Activated CD4-positive, alpha-beta memory T cell treated with anti-CD3 and anti-CD28 coated beads, Interleukin-2, amount 10 ng/mL, durations not matched to agents 7 days and 5 days (primary cell): ENCODE measurements around the gene CD55. TPM values are rescaled to one million over a fixed set of nuclear protein-coding genes. Genes with fewer than 3 reads are reported as not detected.

Experiments used
- CTCF ChIA-PET: fragments of 350-600 bp; sonication (Branson Sonifier 250); formaldehyde crosslinking; loops from one replicate; lab custom pipeline; 2021; ENCODE audit warnings: antibody characterized with exemption, inconsistent platforms; lab: Charles Lee
- POLR2A ChIA-PET: fragments of 350-600 bp; sonication (Branson Sonifier 250); formaldehyde crosslinking; loops from one replicate; lab custom pipeline; 2021; ENCODE audit warnings: antibody characterized with exemption; lab: Charles Lee
- DNase-seq: peaks from one replicate; pipeline ENCODE4 v3.0.0-alpha.2; 2020
- H3K27ac Mint-ChIP-seq: one replicate; pipeline ENCODE4 v1.8.0; 2021; ENCODE audit warnings: mild to moderate bottlenecking, mixed read lengths
- H3K27me3 Mint-ChIP-seq: one replicate; pipeline ENCODE4 v1.8.0; 2021; ENCODE audit warnings: mixed read lengths
- H3K36me3 Mint-ChIP-seq: one replicate; pipeline ENCODE4 v1.8.0; 2021; ENCODE audit warnings: low read depth, mixed read lengths
- H3K4me1 Mint-ChIP-seq: one replicate; pipeline ENCODE4 v1.8.0; 2021; ENCODE audit warnings: mixed read lengths
- H3K4me3 Mint-ChIP-seq: one replicate; pipeline ENCODE4 v1.8.0; 2021; ENCODE audit warnings: mild to moderate bottlenecking, mixed read lengths
- H3K9me3 Mint-ChIP-seq: one replicate; pipeline ENCODE4 v1.8.0; 2021; ENCODE audit warnings: mixed read lengths
- total RNA-seq, 2 experiments: library from RNA; stranded (reverse); gene quantifications; one replicate each; pipeline ENCODE4 v1.2.3, GENCODE V29; 2021

CD55 gene, protein sequence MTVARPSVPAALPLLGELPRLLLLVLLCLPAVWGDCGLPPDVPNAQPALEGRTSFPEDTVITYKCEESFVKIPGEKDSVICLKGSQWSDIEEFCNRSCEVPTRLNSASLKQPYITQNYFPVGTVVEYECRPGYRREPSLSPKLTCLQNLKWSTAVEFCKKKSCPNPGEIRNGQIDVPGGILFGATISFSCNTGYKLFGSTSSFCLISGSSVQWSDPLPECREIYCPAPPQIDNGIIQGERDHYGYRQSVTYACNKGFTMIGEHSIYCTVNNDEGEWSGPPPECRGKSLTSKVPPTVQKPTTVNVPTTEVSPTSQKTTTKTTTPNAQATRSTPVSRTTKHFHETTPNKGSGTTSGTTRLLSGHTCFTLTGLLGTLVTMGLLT
- 10 to 100 TPM; 82.1 to 86.2 TPM for total RNA-seq

DNA sequence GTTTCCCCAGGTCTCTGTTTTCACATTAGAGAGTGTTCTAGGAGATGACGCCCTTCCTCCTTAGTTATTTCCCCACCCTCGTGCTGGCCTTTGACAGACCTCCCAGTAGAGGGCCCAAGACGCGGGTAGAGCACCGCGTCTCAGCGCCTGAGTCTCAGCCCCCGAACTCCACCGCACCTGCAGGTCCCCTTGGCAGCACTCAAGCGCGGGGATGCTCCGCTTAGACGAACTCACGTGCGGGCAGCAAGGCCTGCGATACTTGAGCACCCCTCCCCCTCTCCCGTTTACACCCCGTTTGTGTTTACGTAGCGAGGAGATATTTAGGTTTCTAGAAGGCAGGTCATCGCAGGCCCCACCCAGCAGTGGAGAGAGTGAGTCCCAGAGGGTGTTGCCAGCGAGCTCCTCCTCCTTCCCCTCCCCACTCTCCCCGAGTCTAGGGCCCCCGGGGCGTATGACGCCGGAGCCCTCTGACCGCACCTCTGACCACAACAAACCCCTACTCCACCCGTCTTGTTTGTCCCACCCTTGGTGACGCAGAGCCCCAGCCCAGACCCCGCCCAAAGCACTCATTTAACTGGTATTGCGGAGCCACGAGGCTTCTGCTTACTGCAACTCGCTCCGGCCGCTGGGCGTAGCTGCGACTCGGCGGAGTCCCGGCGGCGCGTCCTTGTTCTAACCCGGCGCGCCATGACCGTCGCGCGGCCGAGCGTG, at the start of gene CD55:
CD55 (plus strand) TSS at position 600 of the 711 bp plus-strand sequence; CDS start at position 688, 88 bp downstream.
- ChIA-PET POLR2A (interaction anchor here (0.6 to 5.4 kb wide), 25 partner anchors 9 to 504 kb away, joined by 3 to 182 read pairs (median 4); partner anchors contain the start of gene FCMR), CTCF (interaction anchor here (0.8 to 2.7 kb wide), 10 partner anchors 9 to 271 kb away, joined by 3 to 40 read pairs (median 6); partner anchors contain the start of genes PFKFB2 and YOD1)
- peak; percentile 100 for DNase-seq
- Mint-ChIP-seq H3K27ac (peak within 1 kb of the TSS; percentile 96), H3K9me3 (no peaks in the 10 kb centered on the region), H3K4me3 (peak within 1 kb of the TSS; percentile 84), H3K36me3 (peaks cover 33% of the 10 kb centered on the region), H3K4me1 (peaks cover 33% of the 10 kb centered on the region), H3K27me3 (peaks cover 4% of the 10 kb centered on the region)

DNA sequence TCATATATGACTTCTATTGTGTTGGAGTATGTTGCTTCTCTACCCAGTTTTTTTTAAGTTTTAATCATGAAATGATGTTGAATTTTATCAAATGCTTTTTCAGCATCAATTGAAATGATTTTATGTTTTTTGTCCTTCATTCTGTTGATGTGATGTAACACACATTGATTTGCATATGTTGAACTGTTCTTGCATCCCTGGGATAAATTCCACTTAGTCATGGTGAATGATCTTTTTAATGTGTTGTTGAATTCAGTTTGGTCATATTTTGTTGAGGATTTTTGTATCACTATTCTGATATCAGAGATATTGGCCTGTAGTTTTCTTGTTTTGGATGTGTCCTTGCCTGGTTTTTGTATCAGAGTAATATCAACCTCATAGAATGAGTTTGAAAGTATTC, 46.6 kb upstream of the CD55 start:
- no peak for DNase-seq
- ChIA-PET CTCF (no interaction called here), POLR2A (no interaction called here)
- Mint-ChIP-seq H3K27me3 (peaks cover 27% of the 10 kb centered on the region), H3K27ac (no peak overlapping the region), H3K36me3 (peaks cover 4% of the 10 kb centered on the region), H3K4me3 (no peak overlapping the region), H3K4me1 (peaks cover 10% of the 10 kb centered on the region), H3K9me3 (peaks cover 3% of the 10 kb centered on the region)

DNA sequence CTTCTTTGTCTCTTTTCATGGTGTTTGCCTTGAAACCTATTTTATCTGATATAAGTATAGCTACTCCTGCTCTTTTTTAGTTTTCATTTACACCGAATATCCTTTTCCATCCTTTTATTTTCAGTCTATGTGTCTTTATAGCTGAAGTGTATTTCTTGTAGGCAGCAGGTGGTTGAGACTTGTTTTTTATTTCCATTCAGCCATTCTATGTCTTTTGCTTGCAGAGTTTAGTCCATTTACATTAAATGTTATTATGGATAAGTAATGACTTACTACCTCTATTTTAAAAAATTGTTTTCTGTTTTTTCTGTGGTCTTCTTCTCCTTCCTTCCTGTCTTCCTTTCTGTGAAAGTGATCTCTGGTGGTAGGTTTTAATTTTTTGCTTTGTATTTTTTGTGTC, 45.0 kb upstream of the CD55 start:
- no peak overlapping the region for H3K4me3 Mint-ChIP-seq
- H3K9me3 Mint-ChIP-seq: peaks cover 3% of the 10 kb centered on the region
- no peak for DNase-seq
- peaks cover 27% of the 10 kb centered on the region for H3K27me3 Mint-ChIP-seq
- H3K27ac Mint-ChIP-seq: no peak overlapping the region
- CTCF ChIA-PET: no interaction called here
- H3K4me1 Mint-ChIP-seq: peaks cover 12% of the 10 kb centered on the region
- H3K36me3 Mint-ChIP-seq: peaks cover 4% of the 10 kb centered on the region
- POLR2A ChIA-PET: no interaction called here

DNA sequence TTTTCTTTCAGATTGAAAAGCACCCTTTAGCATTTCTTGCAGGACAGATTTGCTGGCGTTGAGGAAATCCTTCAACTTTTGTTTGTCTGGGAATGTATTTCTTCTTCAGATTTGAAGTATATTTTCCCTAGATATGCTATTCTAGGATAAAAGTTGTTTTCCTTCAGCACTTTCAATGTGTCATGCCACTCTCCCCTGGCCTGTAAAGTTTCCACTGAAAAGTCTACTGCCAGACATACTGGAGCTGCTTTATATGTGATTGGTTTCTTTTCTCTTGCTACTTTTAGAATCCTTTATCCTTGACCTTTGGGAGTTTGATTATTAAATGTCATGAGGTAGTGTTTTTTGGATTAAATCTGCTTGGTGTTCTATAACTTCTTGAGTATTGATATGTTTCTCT, 44.2 kb upstream of the CD55 start:
- POLR2A ChIA-PET: no interaction called here
- Mint-ChIP-seq H3K27me3 (peaks cover 23% of the 10 kb centered on the region), H3K9me3 (no peaks in the 10 kb centered on the region), H3K4me1 (peaks cover 19% of the 10 kb centered on the region), H3K4me3 (no peak overlapping the region), H3K36me3 (peaks cover 4% of the 10 kb centered on the region), H3K27ac (no peak overlapping the region)
- DNase-seq: no peak
- CTCF ChIA-PET: no interaction called here

DNA sequence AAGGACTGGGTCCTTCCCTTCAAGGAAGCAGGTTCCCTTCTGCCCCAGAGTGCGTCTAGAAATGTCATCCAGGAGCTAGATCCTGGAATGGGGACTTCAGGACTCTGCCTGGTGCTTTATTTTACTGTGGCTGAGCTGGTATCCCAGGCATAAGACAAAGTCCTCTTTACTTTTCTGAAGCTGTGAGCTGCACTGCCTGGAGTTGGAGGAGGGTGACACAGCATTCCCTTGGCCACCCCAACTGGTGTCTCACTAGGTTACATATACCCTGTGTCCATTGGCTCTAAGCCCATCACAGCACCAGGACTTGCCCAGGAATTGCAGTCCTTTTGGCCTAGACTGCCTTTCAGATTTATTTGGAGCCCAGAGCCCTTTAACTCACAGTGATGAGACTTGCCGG, 41.8 kb upstream of the CD55 start:
- no peak for DNase-seq
- Mint-ChIP-seq H3K27ac (no peak overlapping the region), H3K36me3 (peaks cover 4% of the 10 kb centered on the region), H3K4me3 (no peak overlapping the region), H3K4me1 (peaks cover 35% of the 10 kb centered on the region), H3K9me3 (no peaks in the 10 kb centered on the region), H3K27me3 (peaks cover 17% of the 10 kb centered on the region)
- ChIA-PET CTCF (no interaction called here), POLR2A (no interaction called here)

DNA sequence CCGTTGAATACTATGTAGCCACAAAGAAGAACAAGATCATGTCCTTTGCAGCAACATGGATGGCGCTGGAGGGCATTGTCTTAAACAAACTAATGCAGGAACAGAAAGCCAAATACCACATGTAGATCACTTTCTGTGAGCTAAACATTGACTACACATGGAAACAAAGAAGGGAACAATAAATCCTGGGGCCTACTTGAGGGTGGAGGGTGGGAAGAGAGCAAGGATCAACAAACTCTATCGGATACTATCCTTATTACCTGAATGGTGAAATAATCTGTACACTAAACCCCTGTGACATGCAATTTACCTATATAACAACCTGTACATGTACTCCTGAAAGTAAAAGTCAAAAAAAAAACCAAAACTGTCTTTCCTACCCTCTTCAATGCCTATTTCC, 40.8 kb upstream of the CD55 start:
- H3K4me3 Mint-ChIP-seq: no peak overlapping the region
- ChIA-PET CTCF (no interaction called here), POLR2A (no interaction called here)
- H3K36me3 Mint-ChIP-seq: no peaks in the 10 kb centered on the region
- peaks cover 35% of the 10 kb centered on the region for H3K4me1 Mint-ChIP-seq
- no peak overlapping the region for H3K27ac Mint-ChIP-seq
- no peaks in the 10 kb centered on the region for H3K9me3 Mint-ChIP-seq
- DNase-seq: no peak
- peaks cover 7% of the 10 kb centered on the region for H3K27me3 Mint-ChIP-seq

DNA sequence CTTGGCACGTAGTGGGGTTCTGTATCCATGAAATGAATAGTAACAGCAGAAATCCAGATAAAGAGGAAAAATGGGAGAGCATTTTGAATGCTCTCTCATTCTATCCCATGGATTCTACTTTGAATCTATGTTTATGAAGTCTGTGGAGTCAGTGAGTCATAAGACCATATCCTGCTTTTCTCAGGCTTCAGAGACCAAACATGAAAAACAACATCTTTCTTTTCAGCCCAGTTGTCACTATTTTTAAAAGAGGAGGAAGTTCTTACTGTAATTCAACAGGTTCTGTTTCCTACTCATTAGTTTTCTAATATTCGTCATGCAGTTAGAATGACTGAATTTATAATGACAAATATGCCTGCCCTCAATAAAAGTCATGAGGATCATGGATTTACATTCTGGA, 39.4 kb upstream of the CD55 start:
- ChIA-PET POLR2A (interaction anchor here (2.0 kb wide), 1 partner anchor 40 kb away, joined by 10 read pairs; the partner anchor contains the start of gene CD55), CTCF (no interaction called here)
- Mint-ChIP-seq H3K9me3 (no peaks in the 10 kb centered on the region), H3K4me1 (peaks cover 30% of the 10 kb centered on the region), H3K36me3 (no peaks in the 10 kb centered on the region), H3K4me3 (no peak overlapping the region), H3K27me3 (peaks cover 7% of the 10 kb centered on the region), H3K27ac (no peak overlapping the region)
- no peak for DNase-seq

DNA sequence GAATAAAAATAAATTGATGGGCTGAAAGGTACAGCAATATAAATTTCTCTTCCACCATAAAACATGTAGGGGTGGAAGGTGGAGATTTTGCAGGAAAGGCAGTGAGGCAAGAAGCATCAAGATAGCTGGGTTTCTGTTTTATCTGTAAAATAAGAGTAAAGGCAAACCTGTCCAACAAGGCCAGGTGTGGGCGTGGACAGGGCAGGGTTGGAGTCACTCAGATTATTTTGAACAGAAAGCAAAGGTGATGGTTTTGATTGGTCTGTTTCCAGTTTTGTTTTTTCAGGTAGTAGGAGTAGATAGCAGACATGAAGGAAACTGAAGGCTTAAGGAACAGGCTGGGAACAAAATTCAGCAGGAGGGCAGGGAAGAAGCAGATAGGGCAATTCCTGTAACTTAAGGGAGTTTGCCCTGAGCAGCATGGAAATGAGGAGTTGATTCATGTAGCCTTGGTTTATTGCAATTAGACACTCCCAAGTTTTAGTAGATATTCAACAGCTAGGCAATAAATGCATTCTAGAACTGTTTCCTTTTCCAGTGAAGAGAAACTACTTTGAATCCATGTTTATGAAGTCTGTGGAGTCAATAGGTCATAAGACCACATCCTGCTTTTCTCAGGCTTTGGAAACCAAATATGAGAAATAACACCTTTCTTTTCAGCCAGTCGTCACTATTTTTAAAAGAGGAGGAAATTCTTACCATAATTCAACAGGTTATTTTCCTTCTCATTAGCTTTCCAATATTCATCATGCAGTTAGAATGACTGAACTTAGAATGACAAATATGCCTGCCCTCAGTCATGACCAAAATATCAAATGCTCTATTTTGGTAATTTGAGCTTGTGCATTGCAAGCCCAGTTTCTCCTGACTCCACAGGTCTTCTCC, 38.7 kb upstream of the CD55 start:
- Mint-ChIP-seq H3K27me3 (peaks cover 6% of the 10 kb centered on the region), H3K36me3 (no peaks in the 10 kb centered on the region), H3K4me3 (no peak overlapping the region), H3K27ac (peak overlapping the region; percentile 9), H3K4me1 (peaks cover 25% of the 10 kb centered on the region), H3K9me3 (peaks cover 1% of the 10 kb centered on the region)
- POLR2A ChIA-PET: interaction anchor here (2.0 kb wide), 1 partner anchor 39 kb away, joined by 10 read pairs; the partner anchor contains the start of gene CD55
- no peak for DNase-seq
- CTCF ChIA-PET: no interaction called here

DNA sequence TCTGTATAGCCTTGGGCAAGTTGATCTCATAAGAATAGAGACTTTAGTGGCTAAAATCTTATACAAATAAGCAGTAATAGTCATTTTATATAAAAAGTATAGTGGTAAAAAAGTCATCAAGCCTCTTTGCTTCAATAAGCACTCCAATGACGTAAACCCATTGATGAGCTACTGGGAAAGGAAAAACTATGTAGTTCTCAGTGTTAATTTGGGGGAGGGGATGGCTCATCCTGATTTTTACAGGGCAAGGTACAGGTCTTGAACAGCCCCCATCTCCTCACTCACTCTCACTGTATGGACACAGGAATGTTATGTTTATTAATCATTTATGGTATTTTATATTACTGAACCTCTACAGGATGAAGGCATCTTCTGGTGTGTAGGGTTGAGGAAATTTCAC, 38.1 kb upstream of the CD55 start:
- peaks cover 3% of the 10 kb centered on the region for H3K9me3 Mint-ChIP-seq
- no peak overlapping the region for H3K4me3 Mint-ChIP-seq
- peaks cover 7% of the 10 kb centered on the region for H3K27me3 Mint-ChIP-seq
- ChIA-PET CTCF (no interaction called here), POLR2A (interaction anchor here (2.0 kb wide), 1 partner anchor 39 kb away, joined by 10 read pairs; the partner anchor contains the start of gene CD55)
- peaks cover 25% of the 10 kb centered on the region for H3K4me1 Mint-ChIP-seq
- H3K27ac Mint-ChIP-seq: no peak overlapping the region
- H3K36me3 Mint-ChIP-seq: no peaks in the 10 kb centered on the region
- no peak for DNase-seq

DNA sequence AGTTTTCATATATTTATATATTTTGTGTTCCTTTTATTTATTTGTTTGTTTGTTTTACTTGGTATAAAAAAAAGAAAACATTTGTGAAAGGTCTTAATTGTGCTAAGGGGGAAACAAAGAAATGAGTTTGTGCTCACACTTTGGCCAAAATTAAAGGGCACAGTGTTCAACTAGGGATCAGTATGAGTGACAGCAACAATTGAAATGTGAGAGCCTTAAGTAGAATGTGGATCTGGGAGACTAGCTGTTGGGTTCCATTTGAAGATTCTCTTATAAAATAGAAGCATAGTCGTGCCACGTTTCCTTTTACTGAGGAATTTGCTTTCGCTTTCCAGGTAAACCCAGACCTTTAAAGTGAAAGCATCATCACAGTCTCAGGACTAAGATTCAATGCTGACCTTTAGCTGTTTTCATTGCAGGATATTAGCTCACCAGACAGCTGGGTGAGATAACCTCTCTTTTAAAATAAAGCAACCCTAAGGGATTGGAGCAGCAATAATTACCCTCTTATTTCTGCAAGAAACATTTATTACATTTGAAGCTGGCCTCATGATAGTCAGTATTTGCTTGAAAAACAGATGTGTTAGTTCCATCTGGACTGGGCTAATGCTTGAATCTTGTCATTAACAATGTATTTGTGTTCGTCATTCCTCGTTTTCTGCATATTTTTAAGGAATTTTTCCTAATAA, 37.1 kb upstream of the CD55 start:
- no peaks in the 10 kb centered on the region for H3K36me3 Mint-ChIP-seq
- DNase-seq: no peak
- peaks cover 8% of the 10 kb centered on the region for H3K27me3 Mint-ChIP-seq
- POLR2A ChIA-PET: no interaction called here
- H3K27ac Mint-ChIP-seq: no peak overlapping the region
- H3K9me3 Mint-ChIP-seq: peaks cover 5% of the 10 kb centered on the region
- H3K4me1 Mint-ChIP-seq: peaks cover 25% of the 10 kb centered on the region
- CTCF ChIA-PET: no interaction called here
- H3K4me3 Mint-ChIP-seq: no peak overlapping the region

DNA sequence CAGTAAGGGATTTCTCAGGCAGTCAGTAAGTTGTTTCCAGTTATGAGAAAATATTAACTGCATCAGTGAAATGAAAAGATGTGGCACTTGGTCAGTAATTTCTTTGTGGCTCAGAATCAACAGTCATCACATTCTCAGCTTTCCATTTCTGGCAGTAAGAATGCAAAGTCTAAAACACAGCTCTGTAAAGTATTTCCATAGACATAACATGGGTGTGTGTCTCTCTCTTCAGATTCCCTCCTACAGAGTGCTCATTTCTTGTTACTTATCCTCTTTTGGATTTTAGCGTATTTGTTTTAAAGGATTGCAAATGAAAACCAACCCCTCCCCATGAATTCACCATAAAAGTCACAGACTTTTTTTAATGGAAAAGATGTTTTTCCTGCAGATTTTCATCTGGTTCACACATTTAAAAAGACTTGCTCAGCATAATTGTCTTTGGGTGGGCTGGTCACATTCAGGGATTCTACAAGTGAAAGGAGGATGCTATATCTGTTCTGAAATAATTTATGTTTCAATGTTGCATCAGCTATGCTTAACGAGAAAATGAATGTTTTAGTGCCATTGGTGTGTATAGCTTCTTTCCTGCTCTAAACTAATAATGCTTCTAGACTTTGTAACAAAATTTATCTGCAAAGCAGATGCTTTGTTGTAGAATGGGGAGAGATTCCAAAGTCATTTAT, 34.6 kb upstream of the CD55 start:
- DNase-seq: no peak
- Mint-ChIP-seq H3K27ac (no peak overlapping the region), H3K4me1 (peaks cover 19% of the 10 kb centered on the region), H3K9me3 (peaks cover 19% of the 10 kb centered on the region), H3K27me3 (peaks cover 18% of the 10 kb centered on the region), H3K36me3 (peaks cover 7% of the 10 kb centered on the region), H3K4me3 (no peak overlapping the region)
- ChIA-PET CTCF (no interaction called here), POLR2A (interaction anchor here (1.5 kb wide), 1 partner anchor 49 kb away, joined by 3 read pairs; no protein-coding TSS in a partner anchor)

DNA sequence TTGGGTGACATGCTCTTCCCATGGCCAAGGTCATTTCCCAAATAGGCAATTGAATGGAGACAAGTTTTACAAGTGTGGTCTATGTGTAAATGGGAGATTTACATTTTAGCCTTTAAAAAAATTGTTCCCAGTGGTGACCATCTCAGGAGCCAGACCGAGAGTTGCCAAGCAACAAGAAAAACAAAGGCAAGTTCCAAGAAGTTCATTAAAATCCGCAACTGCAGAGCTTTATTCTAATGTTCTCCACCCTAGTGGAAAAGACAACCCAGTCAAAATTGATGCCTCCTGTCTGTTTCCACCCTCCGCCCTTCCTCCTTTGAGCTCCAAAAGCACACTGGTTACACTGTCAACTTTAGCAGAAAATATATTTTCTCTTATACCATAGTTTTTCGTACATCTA, 33.2 kb upstream of the CD55 start:
- H3K9me3 Mint-ChIP-seq: peaks cover 27% of the 10 kb centered on the region
- peaks cover 21% of the 10 kb centered on the region for H3K27me3 Mint-ChIP-seq
- no peak for DNase-seq
- peaks cover 12% of the 10 kb centered on the region for H3K36me3 Mint-ChIP-seq
- no peak overlapping the region for H3K4me3 Mint-ChIP-seq
- CTCF ChIA-PET: no interaction called here
- POLR2A ChIA-PET: interaction anchor here (1.2 kb wide), 1 partner anchor 33 kb away, joined by 4 read pairs; the partner anchor contains the start of gene CD55
- H3K4me1 Mint-ChIP-seq: peaks cover 6% of the 10 kb centered on the region
- no peak overlapping the region for H3K27ac Mint-ChIP-seq
